C4-2B (cell line): ENCODE data around the gene YJEFN3.

Source experiments
- H3K27ac ChIP-seq: fragments of 450-650 bp; 2 replicates; pipeline ENCODE4 v1.5.1; 2017
- CTCF ChIP-seq: fragments of 450-650 bp; conservative IDR thresholded peaks from 2 replicates; pipeline ENCODE4 v1.5.1; 2017; ENCODE audit warnings: mild to moderate bottlenecking
- ZFX ChIP-seq: fragments of 450-650 bp; IDR thresholded peaks from 2 replicates; pipeline ENCODE4 v1.6.1; 2017

Gene YJEFN3

GRCh38 chr19:19517235-19517619, 11.5 kb upstream of the YJEFN3 start:
- no peak overlapping the region; the same call in 1 of the 2 replicates for H3K27ac ChIP-seq
- TF ChIP-seq ZFX = no peak
- no peak for TF ChIP-seq CTCF

- TF ChIP-seq CTCF (no peak), ZFX (no peak)
- H3K27ac ChIP-seq = no peak overlapping the region
These were observed 7.7 kb upstream of the YJEFN3 start for GRCh38 chr19:19520989-19521388.

GRCh38 chr19:19523177-19523576, 5.5 kb upstream of the YJEFN3 start:
- TF ChIP-seq CTCF (no peak), ZFX (no peak)
- no peak overlapping the region for H3K27ac ChIP-seq

GRCh38 chr19:19524053-19524452, 4.7 kb upstream of the YJEFN3 start:
- TF ChIP-seq ZFX (no peak), CTCF (no peak)
- no peak overlapping the region for H3K27ac ChIP-seq

GRCh38 chr19:19525611-19526380, 2.9 kb upstream of the YJEFN3 start:
- TF ChIP-seq ZFX (no peak), CTCF (no peak)
- no peak overlapping the region for H3K27ac ChIP-seq

- no peak overlapping the region for H3K27ac ChIP-seq
- no peak for TF ChIP-seq CTCF
- no peak for TF ChIP-seq ZFX
These were observed 1.9 kb upstream of the YJEFN3 start for GRCh38 chr19:19526581-19527370.

GRCh38 chr19:19527371-19527656, 1.4 kb upstream of the YJEFN3 start:
- no peak for TF ChIP-seq ZFX
- no peak for TF ChIP-seq CTCF
- H3K27ac ChIP-seq = no peak overlapping the region
